Testis (tissue), 2 donors: ENCODE data around the gene RDH11.

Experiments used
- POLR2A ChIP-seq: fragments of 450-650 bp; IDR thresholded peaks from one replicate; pipeline ENCODE4 v1.6.1; 2017; ENCODE audit warnings: antibody characterized with exemption, mild to moderate bottlenecking, moderate library complexity
- TF ChIP-seq, protein P1 (sequence below), 3 experiments: fragments of 450-650 bp in 2 of 3; fragments of 200-600 bp in 1 of 3; sonication (generic) in 1 of 3; IDR thresholded peaks; one replicate each; pipeline ENCODE4 v1.5.1; 2016 to 2019; ENCODE audit warnings: antibody characterized with exemption in 3 of 3, mild to moderate bottlenecking in 2 of 3, moderate library complexity in 1 of 3

GRCh38 chr14:67653651-67654280 lies 41.8 kb downstream of the RDH11 start:
- TF ChIP-seq, protein P1, sequence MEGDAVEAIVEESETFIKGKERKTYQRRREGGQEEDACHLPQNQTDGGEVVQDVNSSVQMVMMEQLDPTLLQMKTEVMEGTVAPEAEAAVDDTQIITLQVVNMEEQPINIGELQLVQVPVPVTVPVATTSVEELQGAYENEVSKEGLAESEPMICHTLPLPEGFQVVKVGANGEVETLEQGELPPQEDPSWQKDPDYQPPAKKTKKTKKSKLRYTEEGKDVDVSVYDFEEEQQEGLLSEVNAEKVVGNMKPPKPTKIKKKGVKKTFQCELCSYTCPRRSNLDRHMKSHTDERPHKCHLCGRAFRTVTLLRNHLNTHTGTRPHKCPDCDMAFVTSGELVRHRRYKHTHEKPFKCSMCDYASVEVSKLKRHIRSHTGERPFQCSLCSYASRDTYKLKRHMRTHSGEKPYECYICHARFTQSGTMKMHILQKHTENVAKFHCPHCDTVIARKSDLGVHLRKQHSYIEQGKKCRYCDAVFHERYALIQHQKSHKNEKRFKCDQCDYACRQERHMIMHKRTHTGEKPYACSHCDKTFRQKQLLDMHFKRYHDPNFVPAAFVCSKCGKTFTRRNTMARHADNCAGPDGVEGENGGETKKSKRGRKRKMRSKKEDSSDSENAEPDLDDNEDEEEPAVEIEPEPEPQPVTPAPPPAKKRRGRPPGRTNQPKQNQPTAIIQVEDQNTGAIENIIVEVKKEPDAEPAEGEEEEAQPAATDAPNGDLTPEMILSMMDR (IDR thresholded peaks at IDR 0.05) = no peak
- TF ChIP-seq POLR2A = no peak
